Measurements from ENCODE around the gene L3MBTL2. TPM values are rescaled to one million over a fixed set of nuclear protein-coding genes. Genes with fewer than 3 reads are reported as not detected.
"Not testable (repeated sequence)": the region's sequence is repeated elsewhere in the genome, so short reads cannot be mapped to it uniquely, and the experiment has no call there.

Gene L3MBTL2
- 10 to 100 TPM; 40.1 to 42.2 TPM for total RNA-seq

- peak; percentile 100 for DNase-seq
- peaks cover 23% of the 10 kb centered on the region for H3K4me1 Mint-ChIP-seq (ENCODE audit: low read depth)
- H3K4me3 Mint-ChIP-seq, result peak within 1 kb of the TSS; percentile 94
- peak; percentile 100 for ATAC-seq
- ChIA-PET CTCF (no interaction called here), POLR2A (no interaction called here)
- no peaks in the 10 kb centered on the region for H3K9me3 Mint-ChIP-seq (ENCODE audit: insufficient read depth)
- peaks cover 17% of the 10 kb centered on the region for H3K27me3 Mint-ChIP-seq (ENCODE audit: low read depth)
- peak within 1 kb of the TSS; percentile 96 for H3K27ac Mint-ChIP-seq
- peaks cover 14% of the 10 kb centered on the region for H3K36me3 Mint-ChIP-seq (ENCODE audit: low read depth)
These were observed at the start of gene L3MBTL2 for GRCh38 chr22:41204992-41205900. L3MBTL2 (plus strand) TSS chr22:41205312; CDS start chr22:41205363, 51 bp downstream.

GRCh38 chr22:41157083-41157482 is 48.0 kb upstream of the L3MBTL2 start:
- Mint-ChIP-seq H3K4me1 (ENCODE audit: low read depth) (no peaks in the 10 kb centered on the region), H3K9me3 (ENCODE audit: insufficient read depth) (no peaks in the 10 kb centered on the region), H3K27me3 (ENCODE audit: low read depth) (no peaks in the 10 kb centered on the region), H3K36me3 (ENCODE audit: low read depth) (peaks cover 70% of the 10 kb centered on the region), H3K27ac (no peak overlapping the region), H3K4me3 (no peak overlapping the region)
- CTCF ChIA-PET, result no interaction called here
- POLR2A ChIA-PET, result no interaction called here
- ATAC-seq, result no peak
- DNase-seq, result no peak

GRCh38 chr22:41169157-41169556 is 36.0 kb upstream of the L3MBTL2 start:
- Mint-ChIP-seq H3K27ac (no peak overlapping the region), H3K36me3 (ENCODE audit: low read depth) (peaks cover 58% of the 10 kb centered on the region), H3K4me3 (no peak overlapping the region), H3K4me1 (ENCODE audit: low read depth) (no peaks in the 10 kb centered on the region), H3K27me3 (ENCODE audit: low read depth) (no peaks in the 10 kb centered on the region), H3K9me3 (ENCODE audit: insufficient read depth) (no peaks in the 10 kb centered on the region)
- DNase-seq (no peak), ATAC-seq (no peak)
- POLR2A ChIA-PET, result no interaction called here
- CTCF ChIA-PET, result interaction anchor here (0.7 to 1.5 kb wide), 2 partner anchors 68 to 246 kb away, joined by 3 to 6 read pairs; no protein-coding TSS in a partner anchor

GRCh38 chr22:41171996-41172395 is 33.1 kb upstream of the L3MBTL2 start:
- CTCF ChIA-PET, result interaction anchor here (1.1 to 2.8 kb wide), 2 partner anchors 65 to 249 kb away, joined by 5 to 16 read pairs; no protein-coding TSS in a partner anchor
- Mint-ChIP-seq H3K36me3 (ENCODE audit: low read depth) (peaks cover 69% of the 10 kb centered on the region), H3K27ac (no peak overlapping the region), H3K4me3 (no peak overlapping the region), H3K9me3 (ENCODE audit: insufficient read depth) (no peaks in the 10 kb centered on the region), H3K4me1 (ENCODE audit: low read depth) (peaks cover 13% of the 10 kb centered on the region), H3K27me3 (ENCODE audit: low read depth) (no peaks in the 10 kb centered on the region)
- POLR2A ChIA-PET, result no interaction called here
- no peak for DNase-seq
- ATAC-seq, result no peak

GRCh38 chr22:41175546-41175945 is 29.6 kb upstream of the L3MBTL2 start:
- H3K4me3 Mint-ChIP-seq, result no peak overlapping the region
- CTCF ChIA-PET, result interaction anchor here (1.6 kb wide), 1 partner anchor 62 kb away, joined by 3 read pairs; no protein-coding TSS in a partner anchor
- no peaks in the 10 kb centered on the region for H3K9me3 Mint-ChIP-seq (ENCODE audit: insufficient read depth)
- peaks cover 13% of the 10 kb centered on the region for H3K4me1 Mint-ChIP-seq (ENCODE audit: low read depth)
- H3K27ac Mint-ChIP-seq, result peak overlapping the region; percentile 66
- POLR2A ChIA-PET, result no interaction called here
- no peak for DNase-seq
- no peak for ATAC-seq
- no peaks in the 10 kb centered on the region for H3K27me3 Mint-ChIP-seq (ENCODE audit: low read depth)
- H3K36me3 Mint-ChIP-seq (ENCODE audit: low read depth), result peaks cover 68% of the 10 kb centered on the region

- ChIA-PET CTCF (interaction anchor here (1.6 kb wide), 1 partner anchor 60 kb away, joined by 3 read pairs; no protein-coding TSS in a partner anchor), POLR2A (no interaction called here)
- no peak overlapping the region for H3K27ac Mint-ChIP-seq
- no peaks in the 10 kb centered on the region for H3K27me3 Mint-ChIP-seq (ENCODE audit: low read depth)
- DNase-seq (no peak), ATAC-seq (no peak)
- peaks cover 13% of the 10 kb centered on the region for H3K4me1 Mint-ChIP-seq (ENCODE audit: low read depth)
- H3K9me3 Mint-ChIP-seq (ENCODE audit: insufficient read depth), result no peaks in the 10 kb centered on the region
- H3K4me3 Mint-ChIP-seq, result no peak overlapping the region
- H3K36me3 Mint-ChIP-seq (ENCODE audit: low read depth), result peaks cover 64% of the 10 kb centered on the region
These were observed 28.0 kb upstream of the L3MBTL2 start for GRCh38 chr22:41177040-41177621.

- Mint-ChIP-seq H3K27ac (no peak overlapping the region), H3K4me3 (no peak overlapping the region), H3K9me3 (ENCODE audit: insufficient read depth) (no peaks in the 10 kb centered on the region), H3K4me1 (ENCODE audit: low read depth) (peaks cover 13% of the 10 kb centered on the region), H3K27me3 (ENCODE audit: low read depth) (no peaks in the 10 kb centered on the region), H3K36me3 (ENCODE audit: low read depth) (peaks cover 61% of the 10 kb centered on the region)
- POLR2A ChIA-PET, result no interaction called here
- DNase-seq (no peak), ATAC-seq (no peak)
- CTCF ChIA-PET, result no interaction called here
These were observed 27.3 kb upstream of the L3MBTL2 start for GRCh38 chr22:41177622-41178424.

GRCh38 chr22:41178425-41178975 is 26.6 kb upstream of the L3MBTL2 start:
- ATAC-seq (no peak), DNase-seq (no peak)
- no peak overlapping the region for H3K27ac Mint-ChIP-seq

GRCh38 chr22:41180362-41180761 is 24.8 kb upstream of the L3MBTL2 start:
- H3K9me3 Mint-ChIP-seq (ENCODE audit: insufficient read depth); H3K27me3 Mint-ChIP-seq (ENCODE audit: low read depth); POLR2A ChIA-PET; DNase-seq; H3K27ac Mint-ChIP-seq; ATAC-seq; H3K4me3 Mint-ChIP-seq: not testable (repeated sequence)
- CTCF ChIA-PET, result interaction anchor here (0.9 to 1.5 kb wide), 2 partner anchors 19 to 57 kb away, joined by 3 to 8 read pairs; no protein-coding TSS in a partner anchor
- Mint-ChIP-seq H3K4me1 (ENCODE audit: low read depth) (peaks cover 11% of the 10 kb centered on the region), H3K36me3 (ENCODE audit: low read depth) (peaks cover 42% of the 10 kb centered on the region)

More at GRCh38 chr22:41178425-41178975, 26.6 kb upstream of the L3MBTL2 start:
- CTCF ChIA-PET, result no interaction called here
- H3K36me3 Mint-ChIP-seq (ENCODE audit: low read depth), result peaks cover 54% of the 10 kb centered on the region
- H3K4me3 Mint-ChIP-seq, result no peak overlapping the region
- H3K9me3 Mint-ChIP-seq (ENCODE audit: insufficient read depth), result no peaks in the 10 kb centered on the region
- H3K27me3 Mint-ChIP-seq (ENCODE audit: low read depth), result no peaks in the 10 kb centered on the region
- H3K4me1 Mint-ChIP-seq (ENCODE audit: low read depth), result peaks cover 13% of the 10 kb centered on the region
- POLR2A ChIA-PET, result no interaction called here

- ATAC-seq (no peak), DNase-seq (no peak)
- Mint-ChIP-seq H3K9me3 (ENCODE audit: insufficient read depth) (no peaks in the 10 kb centered on the region), H3K27ac (no peak overlapping the region), H3K27me3 (ENCODE audit: low read depth) (no peaks in the 10 kb centered on the region), H3K4me3 (no peak overlapping the region), H3K36me3 (ENCODE audit: low read depth) (peaks cover 36% of the 10 kb centered on the region), H3K4me1 (ENCODE audit: low read depth) (peaks cover 5% of the 10 kb centered on the region)
- POLR2A ChIA-PET, result interaction anchor here (1.2 kb wide), 1 partner anchor 57 kb away, joined by 3 read pairs; no protein-coding TSS in a partner anchor
- CTCF ChIA-PET, result interaction anchor here (0.9 to 1.5 kb wide), 4 partner anchors 11 to 258 kb away, joined by 3 to 8 read pairs (median 3); no protein-coding TSS in a partner anchor
These were observed 24.2 kb upstream of the L3MBTL2 start for GRCh38 chr22:41180926-41181325.
